HG03469 (cell line): Measurements from ENCODE around the gene ZNF74.
"Not testable (repeated sequence)": the region's sequence is repeated elsewhere in the genome, so short reads cannot be mapped to it uniquely, and the experiment has no call there.

Source experiments
- ATAC-seq: cut with Tn5 transposase; IDR thresholded peaks from one replicate; pipeline ENCODE4 v1.9.1; 2021; ENCODE audit warnings: mild to moderate bottlenecking, moderate library complexity, moderate number of reproducible peaks; ENCODE audit not compliant: unreplicated experiment

The ZNF74 gene

GRCh38 chr22:20393705-20394476 lies at the start of gene ZNF74:
Gene ZNF74, plus strand, starts transcription at chr22:20394151. Its CDS starts 478 bp downstream, at chr22:20394629.
- no peak for ATAC-seq

GRCh38 chr22:20346553-20346952 lies 47.4 kb upstream of the ZNF74 start:
- ATAC-seq, result not testable (repeated sequence)

- not testable (repeated sequence) for ATAC-seq
These were observed 41.4 kb upstream of the ZNF74 start for GRCh38 chr22:20352536-20352935.

- no peak for ATAC-seq
These were observed 39.5 kb upstream of the ZNF74 start for GRCh38 chr22:20354238-20354975.

- ATAC-seq, result not testable (repeated sequence)
These were observed 37.9 kb upstream of the ZNF74 start for GRCh38 chr22:20355939-20356636.

- ATAC-seq, result not testable (repeated sequence)
These were observed 37.0 kb upstream of the ZNF74 start for GRCh38 chr22:20356906-20357305.

GRCh38 chr22:20357967-20358366 lies 36.0 kb upstream of the ZNF74 start:
- ATAC-seq, result not testable (repeated sequence)

GRCh38 chr22:20358503-20359239 lies 35.3 kb upstream of the ZNF74 start:
- ATAC-seq, result not testable (repeated sequence)

GRCh38 chr22:20360261-20360660 lies 33.7 kb upstream of the ZNF74 start:
- not testable (repeated sequence) for ATAC-seq

GRCh38 chr22:20360866-20361751 lies 32.8 kb upstream of the ZNF74 start:
- not testable (repeated sequence) for ATAC-seq

GRCh38 chr22:20361752-20362229 lies 32.2 kb upstream of the ZNF74 start:
- not testable (repeated sequence) for ATAC-seq

GRCh38 chr22:20362403-20362802 lies 31.5 kb upstream of the ZNF74 start:
- not testable (repeated sequence) for ATAC-seq

GRCh38 chr22:20364335-20365260 lies 29.4 kb upstream of the ZNF74 start:
- not testable (repeated sequence) for ATAC-seq

- ATAC-seq, result not testable (repeated sequence)
These were observed 27.1 kb upstream of the ZNF74 start for GRCh38 chr22:20366841-20367240.

- ATAC-seq, result not testable (repeated sequence)
These were observed 25.1 kb upstream of the ZNF74 start for GRCh38 chr22:20368875-20369274.

GRCh38 chr22:20371687-20372086 lies 22.3 kb upstream of the ZNF74 start:
- not testable (repeated sequence) for ATAC-seq

GRCh38 chr22:20372406-20372854 lies 21.5 kb upstream of the ZNF74 start:
- not testable (repeated sequence) for ATAC-seq

- ATAC-seq, result not testable (repeated sequence)
These were observed 20.7 kb upstream of the ZNF74 start for GRCh38 chr22:20373195-20373706.
